Spinal cord (tissue), 10 donors: Measurements from ENCODE around the gene GPR173. TPM values are rescaled to one million over a fixed set of nuclear protein-coding genes. Genes with fewer than 3 reads are reported as not detected.

Source experiments
- DNase-seq, 6 donors: peaks; one replicate each; pipeline versions ENCODE4 v3.0.0 to v3.0.0-alpha.2; 2013 to 2015; ENCODE audit warnings: low spot score in 6 of 6, low read depth in 4 of 6
- H3K27ac ChIP-seq: one replicate; pipeline ENCODE4 v1.5.1; 2013; ENCODE audit warnings: low read depth, low read length, control low read depth
- H3K27me3 ChIP-seq: one replicate; pipeline ENCODE4 v1.6.1; 2013; ENCODE audit warnings: low read length; ENCODE audit not compliant: control insufficient read depth, insufficient read depth
- H3K36me3 ChIP-seq: one replicate; pipeline ENCODE4 v1.6.1; 2013; ENCODE audit warnings: low read length; ENCODE audit not compliant: control insufficient read depth, insufficient read depth
- H3K4me1 ChIP-seq: one replicate; pipeline ENCODE4 v1.6.1; 2013; ENCODE audit warnings: low read length; ENCODE audit not compliant: control insufficient read depth, insufficient read depth
- H3K4me3 ChIP-seq: one replicate; pipeline ENCODE4 v1.5.1; 2013; ENCODE audit warnings: low read depth, low read length, control low read depth
- H3K9me3 ChIP-seq: one replicate; pipeline ENCODE4 v1.6.1; 2013; ENCODE audit warnings: low read length; ENCODE audit not compliant: control insufficient read depth, insufficient read depth
- WGBS: methylation state at CpG from one replicate; pipeline ENCODE4 v1.1.5; 2013; ENCODE audit warnings: missing lambda C conversion rate; ENCODE audit not compliant: insufficient coverage; 5-methylcytosine and 5-hydroxymethylcytosine counted together
- polyA plus RNA-seq, 2 donors: library from polyadenylated mRNA; unstranded; fragments of 120-200 nt; gene quantifications; one replicate each; pipeline ENCODE4 v1.2.1, GENCODE V29; 2013; ENCODE audit not compliant: insufficient read length in 2 of 2
- total RNA-seq, 2 donors: library from RNA; depleted of rRNA in 1 of 2; stranded (reverse); fragments of 120-200 nt in 1 of 2; fragments of >200 nt in 1 of 2; gene quantifications; one replicate each; pipeline versions ENCODE4 v1.2.3 to v1.2.4, GENCODE V29; 2013 to 2014
- donor health status: healthy.

Gene GPR173
- total and polyA plus RNA-seq, 4 donors, result 12.5 to 45.4 (median 25.1) TPM

DNA sequence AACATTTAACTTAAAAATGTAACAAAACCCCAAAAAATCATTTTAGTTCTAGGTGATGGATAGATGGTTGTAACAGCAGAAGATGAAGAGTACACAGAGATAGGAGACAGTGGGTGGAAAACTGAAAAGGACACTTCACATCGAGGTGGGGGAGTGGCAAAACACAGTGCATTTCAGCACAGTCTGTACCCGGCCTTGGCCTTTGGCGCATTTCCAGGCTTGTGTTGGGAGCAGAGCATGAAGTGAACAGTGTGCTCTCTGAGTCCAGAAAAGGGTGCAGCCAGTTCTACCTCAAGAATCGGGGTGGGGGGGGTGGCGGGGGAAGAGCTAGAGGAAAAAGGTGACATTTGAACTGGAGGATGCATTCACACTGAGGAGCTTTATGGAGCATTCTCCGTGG, 37.9 kb downstream of the GPR173 start:
- Histone ChIP-seq H3K4me3 (no peak overlapping the region), H3K27me3 (peaks cover 31% of the 10 kb centered on the region), H3K36me3 (peaks cover 18% of the 10 kb centered on the region), H3K9me3 (no peaks in the 10 kb centered on the region), H3K4me1 (peaks cover 25% of the 10 kb centered on the region), H3K27ac (no peak overlapping the region)
- 53% methylated on average over 6 of the region's 6 CpGs for WGBS
- DNase-seq, result no peak

GRCh38 chrX:53087388-53087831, 38.8 kb downstream of the GPR173 start:
- Histone ChIP-seq H3K4me3 (no peak overlapping the region), H3K4me1 (peaks cover 25% of the 10 kb centered on the region), H3K27ac (peak overlapping the region; percentile 36), H3K36me3 (peaks cover 18% of the 10 kb centered on the region), H3K9me3 (no peaks in the 10 kb centered on the region), H3K27me3 (peaks cover 31% of the 10 kb centered on the region)
- DNase-seq, result no peak
- WGBS, result 83% methylated on average over 2 of the region's 3 CpGs

DNA sequence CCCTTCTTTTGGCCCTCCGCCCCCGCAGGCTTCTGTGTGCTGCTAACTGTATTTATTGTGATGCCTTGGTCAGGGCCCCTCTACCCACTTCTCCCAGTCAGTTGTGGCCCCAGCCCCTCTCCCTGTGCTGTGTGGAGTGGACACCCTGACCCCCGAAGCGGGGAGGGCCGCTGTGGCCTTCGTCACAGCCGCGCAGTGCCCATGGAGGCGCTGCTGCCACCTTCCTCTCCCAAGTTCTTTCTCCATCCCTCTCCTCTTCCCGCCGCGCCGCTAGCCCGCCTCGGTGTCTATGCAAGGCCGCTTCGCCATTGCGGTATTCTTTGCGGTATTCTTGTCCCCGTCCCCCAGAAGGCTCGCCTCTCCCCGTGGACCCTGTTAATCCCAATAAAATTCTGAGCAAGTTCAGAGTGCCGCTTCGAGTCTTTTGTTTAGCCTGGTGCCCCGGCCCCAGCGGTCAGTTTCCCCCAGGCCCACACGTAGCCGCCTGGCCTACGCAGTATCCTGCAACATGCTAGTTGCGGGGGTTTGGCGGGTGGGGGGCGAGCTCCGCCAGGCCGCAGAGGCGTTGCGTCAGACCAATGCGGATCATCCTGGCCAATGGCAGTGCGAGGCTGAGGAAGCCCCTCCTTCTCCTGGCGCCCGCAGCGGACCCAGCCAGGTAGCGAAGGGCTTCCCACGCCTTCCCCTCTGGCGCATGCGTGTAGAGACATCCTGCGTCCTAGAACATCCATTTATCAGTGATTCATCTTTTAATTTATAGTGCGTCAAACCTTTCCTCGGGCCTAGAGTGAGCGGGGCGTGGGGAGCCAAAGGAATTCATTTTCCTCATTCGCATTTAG, 39.8 kb downstream of the GPR173 start:
- WGBS, result 30% methylated on average over 42 of the region's 51 CpGs
- peak overlapping the region; percentile 44 for H3K4me3 ChIP-seq
- peaks cover 27% of the 10 kb centered on the region for H3K27me3 ChIP-seq
- peak overlapping the region; percentile 69 for H3K27ac ChIP-seq
- peak in 3 of 6 donors; percentile 70 to 97 (median 93) for DNase-seq
- no peaks in the 10 kb centered on the region for H3K9me3 ChIP-seq
- peaks cover 18% of the 10 kb centered on the region for H3K36me3 ChIP-seq
- H3K4me1 ChIP-seq, result peaks cover 29% of the 10 kb centered on the region

- WGBS, result 100% methylated on average over 1 of the region's 11 CpGs
- Histone ChIP-seq H3K9me3 (no peaks in the 10 kb centered on the region), H3K27ac (peak overlapping the region; percentile 69), H3K4me3 (peak overlapping the region; percentile 44), H3K36me3 (peaks cover 18% of the 10 kb centered on the region), H3K4me1 (peaks cover 25% of the 10 kb centered on the region), H3K27me3 (peaks cover 27% of the 10 kb centered on the region)
- peak in 2 of 6 donors; percentile 79 to 91 for DNase-seq
Observed at GRCh38 chrX:53089224-53089842, 40.7 kb downstream of the GPR173 start.

- WGBS, result 57% methylated on average over 2 of the region's 2 CpGs
- Histone ChIP-seq H3K27ac (no peak overlapping the region), H3K27me3 (peaks cover 26% of the 10 kb centered on the region)
Observed at GRCh38 chrX:53089925-53090324, 41.3 kb downstream of the GPR173 start.

GRCh38 chrX:53091354-53091753, 42.8 kb downstream of the GPR173 start:
- Histone ChIP-seq H3K4me3 (no peak overlapping the region), H3K9me3 (no peaks in the 10 kb centered on the region), H3K4me1 (peaks cover 17% of the 10 kb centered on the region), H3K27me3 (peaks cover 20% of the 10 kb centered on the region), H3K36me3 (peaks cover 6% of the 10 kb centered on the region), H3K27ac (no peak overlapping the region)
- DNase-seq, result no peak
- 80% methylated on average over 2 of the region's 2 CpGs for WGBS

More at GRCh38 chrX:53089925-53090324, 41.3 kb downstream of the GPR173 start:
- Histone ChIP-seq H3K36me3 (peaks cover 13% of the 10 kb centered on the region), H3K9me3 (no peaks in the 10 kb centered on the region), H3K4me1 (peaks cover 19% of the 10 kb centered on the region), H3K4me3 (no peak overlapping the region)
- DNase-seq, result no peak

DNA sequence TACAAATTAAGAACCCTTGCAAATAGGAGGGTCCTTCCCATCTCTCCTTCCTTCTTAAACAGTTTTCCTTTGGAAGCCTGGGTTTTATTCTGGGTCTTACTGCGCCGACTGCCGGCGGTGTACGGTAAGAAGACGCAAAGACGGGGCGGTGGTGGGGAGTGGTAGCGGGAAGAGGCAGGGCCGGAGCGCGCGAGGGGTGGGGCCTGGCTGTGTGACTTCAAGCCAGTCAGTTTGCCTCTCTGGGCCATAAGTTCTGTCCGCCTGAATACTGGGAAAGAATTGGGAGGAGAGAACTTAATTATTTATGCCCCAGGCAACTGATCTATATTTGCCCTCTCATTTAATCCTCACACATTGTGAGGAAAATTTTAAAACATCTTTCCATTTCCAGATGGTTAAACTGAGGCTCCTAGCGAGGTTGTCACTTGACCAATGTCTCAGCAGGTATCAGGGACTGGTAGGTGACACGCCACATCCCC, 44.6 kb downstream of the GPR173 start:
- peak in 2 of 6 donors; percentile 80 for DNase-seq
- H3K9me3 ChIP-seq, result no peaks in the 10 kb centered on the region
- peaks cover under 1% of the 10 kb centered on the region for H3K36me3 ChIP-seq
- peak overlapping the region; percentile 92 for H3K27ac ChIP-seq
- WGBS, result 36% methylated on average over 12 of the region's 16 CpGs
- peak overlapping the region; percentile 68 for H3K4me3 ChIP-seq
- peaks cover 11% of the 10 kb centered on the region for H3K4me1 ChIP-seq
- peaks cover 15% of the 10 kb centered on the region for H3K27me3 ChIP-seq

DNA sequence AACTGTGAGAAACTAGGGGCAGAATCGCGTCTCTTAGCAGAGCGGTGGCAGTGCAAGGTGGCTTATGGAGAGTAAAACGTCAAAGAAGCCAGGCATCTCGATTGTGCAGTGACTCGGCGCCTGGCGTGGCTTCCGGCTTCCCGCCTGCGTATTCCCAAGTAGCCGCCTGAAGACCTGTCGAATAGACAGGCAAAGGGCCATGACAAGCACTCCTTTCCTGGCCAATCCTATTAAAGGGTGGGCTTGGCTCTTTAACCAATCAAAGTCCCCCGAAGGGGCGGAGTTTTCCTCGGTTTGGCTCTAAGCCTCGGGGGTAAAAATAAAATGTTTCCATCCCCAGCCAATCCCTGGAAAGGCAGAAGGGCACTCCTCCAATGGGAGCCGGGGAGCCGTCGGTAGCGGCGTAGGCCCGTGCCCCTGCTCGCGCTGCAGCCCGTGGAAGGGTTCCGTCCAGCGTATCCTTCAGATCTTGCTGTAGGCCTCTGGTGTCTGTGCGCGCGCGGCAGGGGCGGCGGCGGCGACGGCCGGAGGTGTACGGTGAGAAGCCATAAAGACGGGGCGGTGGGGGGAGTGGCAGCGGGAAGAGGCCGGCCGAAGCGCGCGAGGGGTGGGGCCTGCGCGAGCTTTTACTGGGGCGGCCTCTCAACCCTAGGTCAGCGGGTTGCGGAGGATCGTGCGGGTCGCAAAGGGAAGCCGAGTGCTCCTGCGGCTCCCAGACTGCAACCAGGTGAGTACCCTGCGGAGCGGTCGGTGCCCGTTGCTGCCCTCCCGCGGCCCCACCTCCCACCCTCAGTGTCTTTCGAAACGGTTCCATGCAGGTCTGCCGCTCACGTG, 45.4 kb downstream of the GPR173 start, which contains the start of gene KANTR:
Gene KANTR, plus strand, starts transcription at position 395 of the 834 bp plus-strand sequence. CDS start 30,131 bp downstream, outside the sequence.
- Histone ChIP-seq H3K4me3 (peak within 1 kb of the TSS; percentile 68), H3K4me1 (peaks cover 4% of the 10 kb centered on the region)

DNA sequence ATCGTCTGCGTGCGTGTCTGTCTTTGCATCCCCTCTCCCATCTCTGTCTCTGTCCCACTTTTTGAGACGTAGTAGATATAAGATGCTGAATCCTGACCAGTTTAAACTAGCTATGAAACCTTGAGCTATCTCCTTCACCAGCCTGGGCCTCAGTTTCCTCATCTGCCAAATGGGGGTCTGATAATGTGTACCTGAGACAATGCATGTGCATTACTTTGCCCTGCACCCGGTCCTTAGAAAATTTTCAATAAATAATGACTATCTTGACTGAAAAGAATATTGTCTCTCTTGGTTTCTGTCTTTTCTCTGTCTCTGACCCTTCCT, 46.0 kb downstream of the GPR173 start:
- Histone ChIP-seq H3K27me3 (peaks cover 9% of the 10 kb centered on the region), H3K27ac (peak overlapping the region; percentile 67), H3K9me3 (no peaks in the 10 kb centered on the region), H3K36me3 (no peaks in the 10 kb centered on the region), H3K4me3 (peak overlapping the region; percentile 68), H3K4me1 (peaks cover 4% of the 10 kb centered on the region)
- WGBS, result 50% methylated on average over 2 of the region's 5 CpGs
- DNase-seq, result no peak

More for the DNA sequence above, 45.4 kb downstream of the GPR173 start, which contains the start of gene KANTR:
- WGBS, result 28% methylated on average over 67 of the region's 67 CpGs
- no peaks in the 10 kb centered on the region for H3K9me3 ChIP-seq
- H3K27ac ChIP-seq, result peak within 1 kb of the TSS; percentile 92
- H3K36me3 ChIP-seq, result no peaks in the 10 kb centered on the region
- peak; percentile 77 to 98 (median 88) for DNase-seq
- peaks cover 9% of the 10 kb centered on the region for H3K27me3 ChIP-seq
